Measurements from ENCODE around the gene CRAT. TPM values are rescaled to one million over a fixed set of nuclear protein-coding genes. Genes with fewer than 3 reads are reported as not detected.

Gene CRAT
- total and polyA plus RNA-seq, 9 donors, result 26.0 to 54.9 (median 41.6) TPM

DNA sequence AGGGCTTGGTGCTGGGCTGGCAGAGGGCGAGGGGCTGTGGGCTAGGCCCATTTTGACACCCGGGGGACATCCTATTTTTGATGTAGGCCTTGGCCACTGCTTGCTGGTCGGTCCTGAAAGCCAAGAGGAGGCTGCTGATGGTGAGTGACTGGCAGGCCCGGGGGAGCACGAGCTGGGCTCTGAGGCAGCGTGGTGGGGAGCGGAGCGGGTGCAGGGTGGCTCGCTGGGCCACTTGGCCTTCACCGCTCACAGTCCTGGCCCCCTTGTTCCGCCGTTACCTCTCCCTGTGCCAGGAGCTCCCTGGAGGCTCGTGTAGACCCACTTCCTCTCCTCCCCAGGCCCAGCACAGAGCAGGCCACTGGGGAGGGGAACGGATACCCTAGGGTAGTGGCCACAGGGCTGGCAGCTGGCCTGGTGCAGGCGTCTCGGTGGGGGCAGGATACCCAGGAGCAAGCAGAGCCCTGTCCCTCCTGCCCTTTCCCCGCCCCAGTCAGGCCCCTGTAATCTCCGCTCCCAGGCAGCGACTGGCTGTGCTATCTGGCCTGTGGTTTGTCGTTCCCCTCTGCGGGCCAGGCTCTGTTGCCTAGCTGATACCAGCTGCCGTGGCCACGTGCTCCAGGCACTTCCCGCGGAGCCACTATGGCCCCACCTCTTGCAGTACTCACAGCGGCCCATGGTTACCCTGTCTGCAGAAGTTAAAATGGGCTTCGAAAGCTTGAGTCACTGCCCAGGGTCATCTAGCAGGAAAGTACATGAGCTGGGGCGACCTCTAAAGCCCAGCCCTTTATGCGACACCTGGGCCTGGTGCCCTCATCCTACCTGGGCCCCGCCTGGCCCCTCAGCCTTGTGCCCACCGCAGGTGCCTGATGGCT is 41.4 kb downstream of the CRAT start:
- H3K4me1 ChIP-seq (ENCODE audit: control insufficient read depth, insufficient read depth, low read length), result peaks cover 18% of the 10 kb centered on the region
- peak; percentile 65 for DNase-seq
- no peaks in the 10 kb centered on the region for H3K9me3 ChIP-seq (replicated peaks; ENCODE audit: control insufficient read depth, low read depth, low read length)
- peaks cover 66% of the 10 kb centered on the region for H3K36me3 ChIP-seq (ENCODE audit: control insufficient read depth, insufficient read depth, low read length)
- WGBS (ENCODE audit: insufficient coverage), result 80% methylated on average over 29 of the region's 31 CpGs
- H3K27me3 ChIP-seq (ENCODE audit: control insufficient read depth, insufficient read depth, low read length), result no peaks in the 10 kb centered on the region
- H3K4me3 ChIP-seq (ENCODE audit: low read length), result no peak overlapping the region
- peak overlapping the region; percentile 55 for H3K27ac ChIP-seq (ENCODE audit: low read length)

DNA sequence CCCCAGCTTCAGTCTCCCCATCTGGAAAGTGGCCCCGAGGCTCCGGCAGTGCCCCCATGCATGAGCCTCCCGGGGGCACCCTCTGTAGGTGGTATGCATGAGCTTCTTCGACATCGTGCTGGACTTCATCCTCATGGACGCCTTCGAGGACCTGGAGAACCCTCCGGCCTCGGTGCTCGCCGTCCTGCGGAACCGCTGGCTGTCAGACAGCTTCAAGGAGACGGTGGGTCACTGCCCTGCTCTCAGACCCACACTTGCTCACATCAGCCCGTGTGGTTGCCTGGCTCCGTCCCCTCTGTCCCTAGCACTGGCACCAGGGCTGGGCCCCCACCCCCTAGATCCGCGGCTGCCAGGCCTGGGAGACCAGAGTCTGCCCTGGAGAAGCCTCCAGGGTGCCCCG is 42.5 kb downstream of the CRAT start:
- no peak overlapping the region for H3K4me3 ChIP-seq (ENCODE audit: low read length)
- H3K27me3 ChIP-seq (ENCODE audit: control insufficient read depth, insufficient read depth, low read length), result no peaks in the 10 kb centered on the region
- 92% methylated on average over 14 of the region's 19 CpGs for WGBS (ENCODE audit: insufficient coverage)
- peaks cover 75% of the 10 kb centered on the region for H3K36me3 ChIP-seq (ENCODE audit: control insufficient read depth, insufficient read depth, low read length)
- H3K27ac ChIP-seq (ENCODE audit: low read length), result no peak overlapping the region
- DNase-seq, result no peak
- no peaks in the 10 kb centered on the region for H3K9me3 ChIP-seq (replicated peaks; ENCODE audit: control insufficient read depth, low read depth, low read length)
- peaks cover 18% of the 10 kb centered on the region for H3K4me1 ChIP-seq (ENCODE audit: control insufficient read depth, insufficient read depth, low read length)

DNA sequence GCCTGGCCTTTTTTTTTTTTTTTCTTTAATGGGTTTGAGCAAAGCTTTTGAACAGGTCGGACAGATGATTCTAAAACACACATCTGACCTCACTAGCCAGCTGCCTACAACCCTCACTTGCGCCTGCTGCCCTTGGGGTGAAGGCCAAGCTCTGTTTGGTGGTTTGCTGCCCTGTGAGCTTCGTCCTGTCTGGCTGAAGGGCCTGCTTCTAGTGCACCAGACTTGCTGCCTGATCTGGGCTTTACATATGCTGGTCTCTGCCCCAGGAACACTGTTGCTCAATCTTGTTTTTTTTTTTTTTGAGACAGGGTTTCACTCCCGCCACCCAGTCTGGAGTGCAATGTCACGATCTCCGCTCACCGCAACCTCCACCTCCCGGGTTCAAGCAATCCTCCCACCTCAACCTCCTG is 46.1 kb downstream of the CRAT start:
- H3K27me3 ChIP-seq (ENCODE audit: control insufficient read depth, insufficient read depth, low read length), result no peaks in the 10 kb centered on the region
- H3K36me3 ChIP-seq (ENCODE audit: control insufficient read depth, insufficient read depth, low read length), result peaks cover 72% of the 10 kb centered on the region
- H3K9me3 ChIP-seq (replicated peaks; ENCODE audit: control insufficient read depth, low read depth, low read length), result no peaks in the 10 kb centered on the region
- no peak overlapping the region for H3K27ac ChIP-seq (ENCODE audit: low read length)
- 88% methylated on average over 2 of the region's 8 CpGs for WGBS (ENCODE audit: insufficient coverage)
- H3K4me3 ChIP-seq (ENCODE audit: low read length), result no peak overlapping the region
- no peak for DNase-seq
- H3K4me1 ChIP-seq (ENCODE audit: control insufficient read depth, insufficient read depth, low read length), result peaks cover 10% of the 10 kb centered on the region

DNA sequence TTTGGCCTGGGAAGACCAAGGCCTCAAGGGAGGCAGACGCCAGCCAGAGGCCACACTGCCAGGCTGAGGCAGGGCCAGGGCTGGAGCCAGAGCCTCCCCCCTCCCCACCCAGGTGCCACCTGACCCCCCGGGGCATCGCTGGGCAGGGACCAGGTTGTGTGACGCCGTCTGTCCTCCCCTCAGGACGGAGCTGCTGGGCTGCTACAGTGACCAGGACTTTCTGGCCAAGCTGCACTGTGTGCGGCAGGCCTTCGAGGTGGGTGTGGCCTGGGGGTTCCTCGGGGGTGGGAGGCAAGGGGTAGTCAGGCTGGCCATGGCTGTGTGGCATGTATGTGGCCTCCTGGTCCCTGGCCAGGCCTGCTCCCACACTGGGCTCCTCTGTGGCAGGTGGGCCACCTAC is 47.5 kb downstream of the CRAT start:
- H3K9me3 ChIP-seq (replicated peaks; ENCODE audit: control insufficient read depth, low read depth, low read length), result no peaks in the 10 kb centered on the region
- no peak overlapping the region for H3K27ac ChIP-seq (ENCODE audit: low read length)
- DNase-seq, result no peak
- WGBS (ENCODE audit: insufficient coverage), result 76% methylated on average over 7 of the region's 9 CpGs
- no peak overlapping the region for H3K4me3 ChIP-seq (ENCODE audit: low read length)
- no peaks in the 10 kb centered on the region for H3K27me3 ChIP-seq (ENCODE audit: control insufficient read depth, insufficient read depth, low read length)
- peaks cover 68% of the 10 kb centered on the region for H3K36me3 ChIP-seq (ENCODE audit: control insufficient read depth, insufficient read depth, low read length)
- H3K4me1 ChIP-seq (ENCODE audit: control insufficient read depth, insufficient read depth, low read length), result no peaks in the 10 kb centered on the region

DNA sequence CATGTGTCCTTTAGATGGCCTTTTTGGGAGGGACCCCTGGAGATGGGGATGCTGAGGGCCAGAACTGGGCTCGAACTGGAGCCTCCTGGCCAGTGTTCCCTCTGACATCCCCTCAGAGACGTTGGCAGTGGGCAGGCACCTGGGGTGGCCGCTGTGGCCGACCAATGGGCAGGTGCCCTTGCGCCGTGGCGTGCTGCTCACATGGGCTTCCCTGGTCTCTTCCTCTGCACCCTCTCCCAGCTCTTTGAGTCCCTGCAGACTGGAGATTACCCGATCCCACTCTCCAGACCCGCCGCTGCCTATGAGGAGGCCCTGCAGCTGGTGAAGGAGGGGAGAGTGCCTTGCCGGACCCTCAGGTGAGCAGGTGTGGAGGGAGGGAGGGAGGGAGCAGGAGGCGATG is 49.6 kb downstream of the CRAT start:
- no peaks in the 10 kb centered on the region for H3K27me3 ChIP-seq (ENCODE audit: control insufficient read depth, insufficient read depth, low read length)

DNA sequence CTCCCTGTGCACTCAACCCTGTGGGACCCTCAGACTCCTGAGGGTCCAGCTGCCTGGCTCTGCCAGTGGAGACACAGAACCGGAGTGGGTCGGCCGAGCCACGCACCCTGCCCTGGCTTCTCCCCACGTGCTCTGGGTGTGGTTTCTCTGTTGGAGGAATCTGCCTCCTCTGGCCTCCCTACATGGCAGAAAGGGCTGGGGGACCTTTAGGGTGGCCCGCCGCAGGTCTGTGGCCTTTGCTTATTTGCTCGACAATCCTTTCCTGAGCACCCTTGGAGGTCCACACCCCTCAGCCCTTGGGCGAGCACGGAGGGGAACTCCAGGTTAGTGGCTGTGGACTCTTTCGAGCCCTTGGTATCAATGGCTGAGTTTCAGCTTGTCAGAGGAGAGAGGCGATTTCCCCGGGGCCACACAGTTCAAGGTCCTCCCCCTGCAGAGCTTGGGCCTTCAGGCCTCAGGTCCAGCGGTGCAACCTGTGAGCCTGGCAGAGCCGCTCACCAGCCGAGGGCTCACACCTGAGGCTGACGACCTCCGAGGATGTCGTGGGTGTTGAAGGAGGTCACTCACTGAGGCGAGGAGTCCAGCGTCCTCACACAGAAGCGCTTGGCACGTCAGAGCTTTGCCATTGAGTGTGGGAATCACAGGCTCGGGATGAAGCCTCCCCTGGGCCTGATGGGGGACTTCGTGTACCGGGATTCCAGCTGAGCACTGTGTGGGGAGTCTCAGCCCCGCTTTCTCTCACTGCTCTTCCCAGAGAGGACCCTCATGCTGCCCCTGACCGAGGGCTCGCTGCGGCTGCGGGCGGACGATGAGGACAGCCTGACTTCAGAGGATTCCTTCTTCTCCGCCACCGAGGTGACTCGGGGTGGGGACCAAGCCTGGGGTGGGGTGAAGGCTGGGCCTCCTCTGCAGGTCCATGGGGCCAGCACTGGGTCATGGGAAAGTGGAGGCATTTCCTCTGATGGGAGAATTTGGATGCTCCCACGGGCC is 50.5 kb downstream of the CRAT start:
- Histone ChIP-seq H3K4me1 (ENCODE audit: control insufficient read depth, insufficient read depth, low read length) (no peaks in the 10 kb centered on the region), H3K27me3 (ENCODE audit: control insufficient read depth, insufficient read depth, low read length) (no peaks in the 10 kb centered on the region), H3K4me3 (ENCODE audit: low read length) (no peak overlapping the region), H3K9me3 (replicated peaks; ENCODE audit: control insufficient read depth, low read depth, low read length) (no peaks in the 10 kb centered on the region), H3K27ac (ENCODE audit: low read length) (no peak overlapping the region), H3K36me3 (ENCODE audit: control insufficient read depth, insufficient read depth, low read length) (peaks cover 56% of the 10 kb centered on the region)
- WGBS (ENCODE audit: insufficient coverage), result 95% methylated on average over 20 of the region's 37 CpGs
- no peak for DNase-seq

More for the DNA sequence above, 49.6 kb downstream of the CRAT start:
- H3K27ac ChIP-seq (ENCODE audit: low read length), result no peak overlapping the region
- WGBS (ENCODE audit: insufficient coverage), result 88% methylated on average over 7 of the region's 12 CpGs
- peaks cover 62% of the 10 kb centered on the region for H3K36me3 ChIP-seq (ENCODE audit: control insufficient read depth, insufficient read depth, low read length)
- DNase-seq, result no peak
- no peak overlapping the region for H3K4me3 ChIP-seq (ENCODE audit: low read length)
- no peaks in the 10 kb centered on the region for H3K4me1 ChIP-seq (ENCODE audit: control insufficient read depth, insufficient read depth, low read length)
- H3K9me3 ChIP-seq (replicated peaks; ENCODE audit: control insufficient read depth, low read depth, low read length), result no peaks in the 10 kb centered on the region

DNA sequence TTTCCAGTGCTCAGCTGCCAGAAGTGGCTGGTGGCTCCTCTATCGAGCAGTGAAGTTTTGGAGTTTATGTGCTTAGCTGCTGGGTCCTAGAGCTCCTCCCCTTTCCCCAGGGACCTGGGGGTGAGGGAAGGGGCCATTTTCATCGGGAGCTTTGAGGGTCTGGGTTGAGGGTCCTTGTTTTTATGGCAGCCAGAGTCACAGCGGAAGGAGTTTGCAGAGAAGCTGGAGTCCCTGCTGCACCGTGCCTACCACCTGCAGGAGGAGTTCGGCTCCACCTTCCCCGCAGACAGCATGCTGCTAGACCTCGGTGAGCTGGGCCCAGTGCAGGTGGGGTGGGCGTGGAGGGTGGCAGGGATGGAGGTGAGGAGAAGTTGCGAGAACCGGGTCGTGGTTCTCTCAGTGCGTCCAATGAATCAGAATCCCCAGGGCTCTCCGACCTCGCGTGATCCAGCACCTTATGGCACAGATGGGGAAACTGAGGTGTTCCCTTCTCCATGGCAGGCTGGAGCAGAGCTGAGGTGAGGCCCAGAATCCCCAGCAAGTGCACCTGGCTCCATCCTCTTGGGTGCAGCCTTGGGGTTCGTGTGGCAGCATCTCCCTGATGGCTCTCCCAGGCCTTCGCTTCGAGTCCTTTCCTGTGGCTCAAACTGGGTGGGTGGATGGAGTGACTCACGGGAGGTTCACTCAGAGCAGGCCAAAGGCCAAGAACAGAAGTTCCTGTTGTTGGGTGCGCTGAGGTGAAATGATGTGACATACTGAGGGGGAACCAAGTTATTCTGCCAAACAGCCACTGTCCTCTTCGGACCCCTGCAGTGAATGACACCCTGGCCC is 51.4 kb downstream of the CRAT start:
- WGBS (ENCODE audit: insufficient coverage), result 82% methylated on average over 12 of the region's 21 CpGs
- no peak for DNase-seq

DNA sequence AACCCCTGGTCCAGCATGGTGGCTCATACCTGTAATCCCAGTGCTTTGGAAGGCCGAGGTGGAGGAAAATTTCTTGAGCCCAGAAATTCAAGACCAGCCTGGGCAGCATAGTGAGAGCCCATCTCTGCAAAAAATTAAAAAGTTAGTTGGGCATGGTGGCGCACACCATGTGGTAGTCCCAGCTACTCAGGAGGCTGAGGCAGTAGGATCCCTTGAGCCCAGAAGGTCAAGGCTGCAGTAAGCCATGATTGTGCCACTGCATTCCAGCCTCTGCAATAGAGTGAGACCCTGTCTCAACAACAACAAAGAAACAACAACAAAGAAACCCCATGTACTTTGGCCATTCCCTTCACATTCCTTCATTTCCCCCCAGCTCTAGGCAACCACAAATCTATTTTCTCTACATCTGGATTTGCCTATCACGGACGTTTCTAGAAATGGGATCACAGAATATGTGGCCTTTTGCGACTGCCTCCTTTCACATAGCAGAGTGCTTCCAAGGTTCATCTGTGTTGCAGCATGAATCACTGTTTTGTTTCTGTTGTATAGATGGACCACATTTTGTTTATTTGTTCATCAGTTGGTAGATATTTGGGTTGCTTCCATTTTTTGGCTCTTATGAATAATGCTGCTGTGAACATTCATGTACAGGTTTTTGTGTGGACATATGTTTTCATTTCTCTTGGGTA is 56.3 kb downstream of the CRAT start:
- Histone ChIP-seq H3K27me3 (ENCODE audit: control insufficient read depth, insufficient read depth, low read length) (no peaks in the 10 kb centered on the region), H3K36me3 (ENCODE audit: control insufficient read depth, insufficient read depth, low read length) (peaks cover 34% of the 10 kb centered on the region), H3K4me1 (ENCODE audit: control insufficient read depth, insufficient read depth, low read length) (no peaks in the 10 kb centered on the region), H3K4me3 (ENCODE audit: low read length) (no peak overlapping the region), H3K27ac (ENCODE audit: low read length) (no peak overlapping the region), H3K9me3 (replicated peaks; ENCODE audit: control insufficient read depth, low read depth, low read length) (no peaks in the 10 kb centered on the region)
- WGBS (ENCODE audit: insufficient coverage), result 94% methylated on average over 2 of the region's 5 CpGs
- DNase-seq, result no peak

More for the DNA sequence above, 51.4 kb downstream of the CRAT start:
- H3K27me3 ChIP-seq (ENCODE audit: control insufficient read depth, insufficient read depth, low read length), result no peaks in the 10 kb centered on the region
- H3K9me3 ChIP-seq (replicated peaks; ENCODE audit: control insufficient read depth, low read depth, low read length), result no peaks in the 10 kb centered on the region
- peaks cover 55% of the 10 kb centered on the region for H3K36me3 ChIP-seq (ENCODE audit: control insufficient read depth, insufficient read depth, low read length)
- no peak overlapping the region for H3K4me3 ChIP-seq (ENCODE audit: low read length)
- no peaks in the 10 kb centered on the region for H3K4me1 ChIP-seq (ENCODE audit: control insufficient read depth, insufficient read depth, low read length)
- H3K27ac ChIP-seq (ENCODE audit: low read length), result no peak overlapping the region

DNA sequence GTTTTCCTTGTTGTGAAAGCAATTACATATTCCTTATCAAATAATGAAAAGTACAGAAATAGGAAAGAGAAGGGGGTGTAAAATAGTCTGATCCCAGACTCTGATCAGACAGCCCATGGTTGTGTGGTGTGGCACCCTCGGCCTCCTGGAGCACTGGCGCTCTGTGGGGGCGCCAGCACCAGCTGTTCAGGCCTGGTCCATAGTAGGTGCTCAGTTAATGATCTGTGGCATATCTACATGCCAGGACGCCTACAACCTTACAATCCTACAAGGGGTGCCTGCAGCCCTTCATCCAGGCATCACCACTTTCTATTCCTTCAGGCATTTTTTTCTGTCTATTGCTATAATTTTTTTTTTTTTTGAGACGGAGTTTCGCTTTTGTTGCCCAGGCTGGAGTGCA is 57.6 kb downstream of the CRAT start:
- Histone ChIP-seq H3K27ac (ENCODE audit: low read length) (no peak overlapping the region), H3K27me3 (ENCODE audit: control insufficient read depth, insufficient read depth, low read length) (no peaks in the 10 kb centered on the region), H3K9me3 (replicated peaks; ENCODE audit: control insufficient read depth, low read depth, low read length) (no peaks in the 10 kb centered on the region), H3K36me3 (ENCODE audit: control insufficient read depth, insufficient read depth, low read length) (peaks cover 39% of the 10 kb centered on the region), H3K4me3 (ENCODE audit: low read length) (no peak overlapping the region), H3K4me1 (ENCODE audit: control insufficient read depth, insufficient read depth, low read length) (no peaks in the 10 kb centered on the region)
- DNase-seq, result no peak
- WGBS (ENCODE audit: insufficient coverage), result no CpG with 5 or more reads among the region's 6 CpGs

Measured in muscle of leg (tissue), 11 donors.